Measurements from ENCODE around the gene IL36G.

- TF ChIP-seq, protein P1, sequence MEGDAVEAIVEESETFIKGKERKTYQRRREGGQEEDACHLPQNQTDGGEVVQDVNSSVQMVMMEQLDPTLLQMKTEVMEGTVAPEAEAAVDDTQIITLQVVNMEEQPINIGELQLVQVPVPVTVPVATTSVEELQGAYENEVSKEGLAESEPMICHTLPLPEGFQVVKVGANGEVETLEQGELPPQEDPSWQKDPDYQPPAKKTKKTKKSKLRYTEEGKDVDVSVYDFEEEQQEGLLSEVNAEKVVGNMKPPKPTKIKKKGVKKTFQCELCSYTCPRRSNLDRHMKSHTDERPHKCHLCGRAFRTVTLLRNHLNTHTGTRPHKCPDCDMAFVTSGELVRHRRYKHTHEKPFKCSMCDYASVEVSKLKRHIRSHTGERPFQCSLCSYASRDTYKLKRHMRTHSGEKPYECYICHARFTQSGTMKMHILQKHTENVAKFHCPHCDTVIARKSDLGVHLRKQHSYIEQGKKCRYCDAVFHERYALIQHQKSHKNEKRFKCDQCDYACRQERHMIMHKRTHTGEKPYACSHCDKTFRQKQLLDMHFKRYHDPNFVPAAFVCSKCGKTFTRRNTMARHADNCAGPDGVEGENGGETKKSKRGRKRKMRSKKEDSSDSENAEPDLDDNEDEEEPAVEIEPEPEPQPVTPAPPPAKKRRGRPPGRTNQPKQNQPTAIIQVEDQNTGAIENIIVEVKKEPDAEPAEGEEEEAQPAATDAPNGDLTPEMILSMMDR (IDR thresholded peaks at IDR 0.05) = no peak
- no peak for TF ChIP-seq EP300 (IDR thresholded peaks at IDR 0.05)
Measured at GRCh38 chr2:112939425-112939824, 38.4 kb upstream of the IL36G start.
